ENCODE results near the gene EIF1. TPM values are rescaled to one million over a fixed set of nuclear protein-coding genes. Genes with fewer than 3 reads are reported as not detected.

EIF1 gene
- total and polyA plus RNA-seq, 2 of the 8 experiments (the other 6 are each of a cell fraction or from before 2014, with no cell fraction given): 175 to 539 TPM

DNA sequence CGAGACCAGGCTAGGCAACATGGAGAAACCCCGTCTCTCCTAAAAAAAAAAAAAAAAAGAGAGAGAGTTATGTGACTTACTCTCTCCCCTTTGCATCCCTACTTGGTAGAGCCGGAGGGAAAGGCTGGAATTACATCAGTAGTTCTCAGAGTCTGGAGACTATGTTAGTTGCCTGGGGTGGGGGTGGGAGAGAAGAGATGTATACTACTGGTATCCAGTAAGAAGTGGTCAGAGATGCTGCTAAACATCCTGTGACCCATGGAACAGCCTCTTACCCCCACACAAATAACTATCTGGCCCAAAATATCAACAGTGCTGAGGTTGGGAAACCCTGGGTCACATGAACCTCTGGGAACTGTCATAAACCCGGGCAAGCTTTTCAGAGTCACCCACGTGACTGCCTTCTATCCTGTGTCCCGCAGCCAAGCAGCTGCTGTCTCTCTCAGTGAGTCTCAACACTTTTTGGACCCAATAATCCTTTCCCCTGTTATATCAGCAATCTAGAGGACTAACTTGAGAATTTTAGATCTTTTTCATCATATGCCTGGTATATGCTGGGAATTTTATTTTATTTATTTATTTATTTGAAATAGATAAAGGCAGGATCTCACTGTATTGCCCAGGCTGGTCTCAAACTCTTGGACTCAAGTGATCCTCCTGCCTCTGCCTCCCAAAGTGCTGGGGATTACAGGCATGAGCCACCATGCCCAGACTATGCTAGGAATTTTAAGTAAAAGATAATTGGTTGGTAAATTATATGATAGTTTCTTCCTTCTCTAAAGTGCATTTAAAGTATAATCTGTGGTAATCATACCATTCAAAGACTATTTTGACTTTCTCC lies 8.7 kb downstream of the EIF1 start:
- Histone ChIP-seq H3K9ac (replicated peaks in 1 of 4; ENCODE audit: extremely low read depth in 1 of 4, low read depth in 3 of 4, low read length in 3 of 4) (no peak overlapping the region), H4K20me1 (replicated peaks in 1 of 2; ENCODE audit: control insufficient read depth in 1 of 2, insufficient read depth in 2 of 2, low read length in 2 of 2) (peaks cover 0 to 4% of the 10 kb centered on the region in 2 experiments), H3K4me2 (ENCODE audit: insufficient read depth in 1 of 2, low read depth in 2 of 2, low read length in 2 of 2) (no peak overlapping the region), H2BK20ac (ENCODE audit: low read length) (no peak overlapping the region), H3K36me3 (ENCODE audit: control insufficient read depth in 2 of 4, insufficient read depth in 4 of 4, low read length in 3 of 4) (peaks cover 5 to 20% (median 15%) of the 10 kb centered on the region in 4 experiments), H3K79me1 (ENCODE audit: low read depth, low read length) (no peaks in the 10 kb centered on the region), H2BK12ac (ENCODE audit: low read depth, low read length) (no peak overlapping the region), H2AK5ac (ENCODE audit: low read depth, low read length) (no peak overlapping the region), H3K14ac (ENCODE audit: insufficient read length) (no peak overlapping the region), H2BK120ac (replicated peaks; ENCODE audit: low read depth, low read length) (no peak overlapping the region), H3K4ac (replicated peaks; ENCODE audit: insufficient read length, low read depth, low read length) (no peak overlapping the region), H3K23me2 (ENCODE audit: low read depth, low read length) (no peaks in the 10 kb centered on the region), H3K27me3 (replicated peaks in 1 of 4; ENCODE audit: control insufficient read depth in 3 of 4, extremely low read depth in 1 of 4, insufficient read depth in 3 of 4, low read length in 3 of 4) (peaks cover 0 to 3% (median 0%) of the 10 kb centered on the region in 4 experiments; a peak in 1 of 7 replicates), H3K4me3 (ENCODE audit: extremely low read depth in 1 of 4, insufficient read depth in 2 of 4, low read depth in 3 of 4, low read length in 4 of 4) (no peak overlapping the region), H3K18ac (ENCODE audit: extremely low read depth, low read length) (no peak overlapping the region), H3K27ac (ENCODE audit: low read depth, low read length) (no peak overlapping the region), H4K91ac (replicated peaks; ENCODE audit: insufficient read length, low read length) (no peak overlapping the region), H3K79me2 (ENCODE audit: control insufficient read depth in 1 of 2, insufficient read depth in 2 of 2, low read length in 2 of 2) (no peaks in the 10 kb centered on the region), H3K9me3 (ENCODE audit: insufficient read depth in 2 of 2, low read depth in 1 of 2, low read length in 1 of 2) (no peaks in the 10 kb centered on the region), H4K5ac (ENCODE audit: insufficient read length, low read depth, low read length) (no peak overlapping the region), H4K8ac (ENCODE audit: extremely low read depth, insufficient read depth, low read length) (no peak overlapping the region), H3K56ac (replicated peaks; ENCODE audit: insufficient read length, low read depth, low read length) (no peak overlapping the region), H2AFZ (ENCODE audit: low read length) (no peak overlapping the region), H2BK5ac (ENCODE audit: low read depth, low read length) (no peak overlapping the region), H3K23ac (ENCODE audit: insufficient read length) (no peak overlapping the region), H3K4me1 (replicated peaks in 1 of 4; ENCODE audit: control insufficient read depth in 3 of 4, insufficient read depth in 4 of 4, low read length in 3 of 4) (no peaks in the 10 kb centered on the region), H2BK15ac (ENCODE audit: low read length) (no peak overlapping the region)
- no peak for DNase-seq (ENCODE audit: low read depth in 1 of 2, low spot score in 2 of 2)
- TF ChIP-seq RAD21 (IDR thresholded peaks at IDR 0.05 in 1 of 2, conservative IDR thresholded peaks at IDR 0.05 in 1 of 2; ENCODE audit: low read depth in 2 of 2, low read length in 2 of 2): no peak
- TF ChIP-seq, protein P1, sequence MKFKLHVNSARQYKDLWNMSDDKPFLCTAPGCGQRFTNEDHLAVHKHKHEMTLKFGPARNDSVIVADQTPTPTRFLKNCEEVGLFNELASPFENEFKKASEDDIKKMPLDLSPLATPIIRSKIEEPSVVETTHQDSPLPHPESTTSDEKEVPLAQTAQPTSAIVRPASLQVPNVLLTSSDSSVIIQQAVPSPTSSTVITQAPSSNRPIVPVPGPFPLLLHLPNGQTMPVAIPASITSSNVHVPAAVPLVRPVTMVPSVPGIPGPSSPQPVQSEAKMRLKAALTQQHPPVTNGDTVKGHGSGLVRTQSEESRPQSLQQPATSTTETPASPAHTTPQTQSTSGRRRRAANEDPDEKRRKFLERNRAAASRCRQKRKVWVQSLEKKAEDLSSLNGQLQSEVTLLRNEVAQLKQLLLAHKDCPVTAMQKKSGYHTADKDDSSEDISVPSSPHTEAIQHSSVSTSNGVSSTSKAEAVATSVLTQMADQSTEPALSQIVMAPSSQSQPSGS (IDR thresholded peaks at IDR 0.05; ENCODE audit: low read length): no peak
- TF ChIP-seq NANOG (IDR thresholded peaks at IDR 0.05; ENCODE audit: insufficient read depth, low read depth, low read length, poor library complexity, severe bottlenecking): no peak
- TF ChIP-seq SIRT6 (IDR thresholded peaks at IDR 0.05; ENCODE audit: low read length): no peak
- no peak for TF ChIP-seq YY1 (IDR thresholded peaks at IDR 0.05; ENCODE audit: low read depth, low read length)
- TF ChIP-seq, protein P2, sequence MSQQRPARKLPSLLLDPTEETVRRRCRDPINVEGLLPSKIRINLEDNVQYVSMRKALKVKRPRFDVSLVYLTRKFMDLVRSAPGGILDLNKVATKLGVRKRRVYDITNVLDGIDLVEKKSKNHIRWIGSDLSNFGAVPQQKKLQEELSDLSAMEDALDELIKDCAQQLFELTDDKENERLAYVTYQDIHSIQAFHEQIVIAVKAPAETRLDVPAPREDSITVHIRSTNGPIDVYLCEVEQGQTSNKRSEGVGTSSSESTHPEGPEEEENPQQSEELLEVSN (IDR thresholded peaks at IDR 0.05): no peak
- TF ChIP-seq RXRA (IDR thresholded peaks at IDR 0.05; ENCODE audit: insufficient read depth, low read depth, low read length): no peak
- 78% methylated on average over 4 of the region's 6 CpGs; no CpG with 5 or more reads in 1 of the 2 experiments for WGBS, 2 experiments (ENCODE audit: extremely low coverage in 1 of 2, insufficient coverage in 1 of 2, insufficient read length in 1 of 2, insufficient replicate concordance in 2 of 2, low coverage in 1 of 2, low lambda C conversion rate in 2 of 2, missing lambda C conversion rate in 1 of 2)
- ChIA-PET POLR2A (ENCODE audit: partially characterized antibody) (interaction anchor here (0.6 to 22.1 kb wide), 3 partner anchors 5 to 37 kb away, joined by 3 to 378 read pairs (median 3); partner anchors contain the start of gene EIF1), CTCF (ENCODE audit: partially characterized antibody) (interaction anchor here (0.6 to 1.0 kb wide), 3 partner anchors 8 to 1814 kb away, joined by 3 to 5 read pairs (median 4); no protein-coding TSS in a partner anchor)
- no peak for FAIRE-seq
